LNCAP (cell line): ENCODE measurements around the gene TNS1.

Source experiments
- TF ChIP-seq, protein P1 (sequence below): fragments of 450-650 bp; IDR thresholded peaks from 2 replicates; pipeline ENCODE4 v1.5.1; 2017; ENCODE audit warnings: mild to moderate bottlenecking

Gene TNS1

DNA sequence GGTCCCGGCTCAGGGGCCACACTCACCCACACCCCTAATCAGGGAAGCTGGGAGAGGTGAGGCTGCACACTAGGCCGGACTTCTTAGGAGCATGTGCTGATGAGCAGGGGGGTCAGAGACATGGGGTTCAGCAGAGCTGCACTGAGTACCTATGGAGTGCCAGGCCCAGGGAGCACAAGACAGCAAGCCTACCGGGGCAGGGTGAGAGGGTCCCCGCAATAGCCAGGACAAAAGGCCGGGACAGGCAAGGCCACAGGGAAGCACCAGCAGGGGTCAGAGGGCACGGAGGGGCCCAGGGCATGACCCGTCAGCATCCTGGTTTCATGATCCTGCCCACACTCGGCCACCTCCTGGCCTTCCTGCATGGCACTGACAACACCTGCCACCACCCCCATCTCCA is 73.5 kb downstream of the TNS1 start:
- TF ChIP-seq, protein P1, sequence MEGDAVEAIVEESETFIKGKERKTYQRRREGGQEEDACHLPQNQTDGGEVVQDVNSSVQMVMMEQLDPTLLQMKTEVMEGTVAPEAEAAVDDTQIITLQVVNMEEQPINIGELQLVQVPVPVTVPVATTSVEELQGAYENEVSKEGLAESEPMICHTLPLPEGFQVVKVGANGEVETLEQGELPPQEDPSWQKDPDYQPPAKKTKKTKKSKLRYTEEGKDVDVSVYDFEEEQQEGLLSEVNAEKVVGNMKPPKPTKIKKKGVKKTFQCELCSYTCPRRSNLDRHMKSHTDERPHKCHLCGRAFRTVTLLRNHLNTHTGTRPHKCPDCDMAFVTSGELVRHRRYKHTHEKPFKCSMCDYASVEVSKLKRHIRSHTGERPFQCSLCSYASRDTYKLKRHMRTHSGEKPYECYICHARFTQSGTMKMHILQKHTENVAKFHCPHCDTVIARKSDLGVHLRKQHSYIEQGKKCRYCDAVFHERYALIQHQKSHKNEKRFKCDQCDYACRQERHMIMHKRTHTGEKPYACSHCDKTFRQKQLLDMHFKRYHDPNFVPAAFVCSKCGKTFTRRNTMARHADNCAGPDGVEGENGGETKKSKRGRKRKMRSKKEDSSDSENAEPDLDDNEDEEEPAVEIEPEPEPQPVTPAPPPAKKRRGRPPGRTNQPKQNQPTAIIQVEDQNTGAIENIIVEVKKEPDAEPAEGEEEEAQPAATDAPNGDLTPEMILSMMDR: no peak

DNA sequence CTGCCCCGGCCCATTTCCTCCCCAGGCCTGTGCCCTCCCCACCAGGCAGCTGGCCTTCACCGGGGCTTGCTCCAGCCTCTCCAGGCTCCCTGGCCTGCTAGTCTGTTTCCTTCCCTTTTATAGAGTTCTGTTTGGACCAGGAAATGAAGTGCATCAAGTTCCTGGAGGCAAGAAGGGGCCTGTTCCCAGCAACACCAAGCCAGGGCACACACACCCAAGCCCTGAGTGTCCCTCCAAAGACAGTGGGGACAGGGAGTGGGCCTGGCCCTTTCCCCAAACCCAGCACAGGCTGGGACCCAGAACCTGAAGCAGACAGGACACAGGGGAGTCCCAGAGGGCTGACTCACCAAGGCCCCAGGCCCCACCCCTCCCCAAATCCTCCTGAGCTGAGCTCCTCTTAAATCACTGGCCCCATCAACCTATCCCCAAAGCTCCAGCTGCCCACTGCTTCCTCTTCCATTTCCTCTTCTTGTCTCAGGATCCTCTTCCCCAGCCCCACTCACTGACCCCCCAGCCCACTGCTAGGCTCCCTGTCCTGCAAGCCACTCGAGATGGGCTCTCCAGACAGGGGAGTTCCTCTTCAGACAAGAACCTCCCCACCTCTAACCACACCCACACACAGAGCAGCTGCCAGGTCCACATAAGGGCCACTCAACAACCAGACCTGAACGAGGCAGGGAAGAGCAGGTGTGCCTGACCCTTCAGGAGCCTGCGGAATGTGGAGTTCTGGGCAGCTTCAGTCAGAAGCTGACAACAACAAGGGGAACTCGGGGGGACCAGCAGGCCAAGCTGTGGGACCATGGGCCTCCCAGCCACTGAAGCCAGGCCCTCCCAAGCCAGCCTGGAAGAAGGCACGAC is 74.2 kb downstream of the TNS1 start:
- TF ChIP-seq, protein P1: no peak

DNA sequence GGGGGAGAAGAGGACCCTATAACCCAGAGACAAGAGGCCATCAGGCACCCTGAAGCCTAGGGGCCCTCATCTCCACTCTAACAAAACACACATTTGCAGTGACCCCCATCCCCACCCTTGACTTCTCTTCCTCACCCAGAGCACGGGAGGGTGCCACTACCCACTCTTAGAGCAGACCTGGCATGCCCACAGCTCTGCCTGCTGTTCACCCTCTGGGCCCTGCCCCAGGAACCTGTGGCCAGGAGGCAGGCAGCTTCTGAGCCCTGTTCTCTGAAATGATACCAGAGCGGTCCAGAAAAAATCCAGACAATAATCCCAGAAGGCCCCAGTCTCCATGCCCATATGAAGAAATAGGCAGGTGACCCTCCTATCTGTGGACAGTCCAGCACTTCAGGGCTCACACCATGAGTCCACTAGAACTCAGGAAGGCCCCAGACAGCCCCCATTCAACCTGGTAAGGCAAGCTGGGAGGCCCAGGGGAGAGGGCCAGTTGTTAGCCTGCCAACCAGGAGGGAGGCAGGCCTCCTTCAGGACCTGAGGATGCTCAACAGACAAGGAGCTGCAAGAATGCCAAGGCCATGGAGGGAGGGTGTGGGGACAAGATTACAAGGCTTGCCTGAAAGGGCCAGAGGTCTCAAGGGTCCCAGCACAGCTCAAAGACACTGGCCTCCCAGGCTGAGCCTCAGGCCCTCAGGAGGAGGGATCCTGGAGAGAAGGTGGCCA is 75.0 kb downstream of the TNS1 start:
- TF ChIP-seq, protein P1: no peak

DNA sequence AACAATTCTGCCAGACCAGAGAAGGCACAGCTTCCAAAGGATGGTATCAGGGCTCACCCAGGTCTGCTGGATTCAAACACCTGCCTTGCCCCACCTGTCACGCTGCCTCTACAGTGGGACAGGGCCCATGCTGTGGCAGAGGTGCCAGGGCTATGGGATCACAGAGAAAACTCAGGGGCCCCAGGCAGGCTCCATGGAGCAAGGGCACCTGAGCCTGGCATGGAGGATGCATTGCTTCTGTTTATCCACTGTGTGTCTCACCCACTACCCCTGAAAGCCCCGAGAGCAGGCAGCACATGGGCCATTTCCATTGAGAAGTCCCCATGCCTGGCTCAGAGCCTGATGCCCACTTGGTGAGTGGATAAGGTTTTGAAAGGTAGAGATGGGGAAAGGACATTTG is 76.0 kb downstream of the TNS1 start:
- TF ChIP-seq, protein P1: no peak

DNA sequence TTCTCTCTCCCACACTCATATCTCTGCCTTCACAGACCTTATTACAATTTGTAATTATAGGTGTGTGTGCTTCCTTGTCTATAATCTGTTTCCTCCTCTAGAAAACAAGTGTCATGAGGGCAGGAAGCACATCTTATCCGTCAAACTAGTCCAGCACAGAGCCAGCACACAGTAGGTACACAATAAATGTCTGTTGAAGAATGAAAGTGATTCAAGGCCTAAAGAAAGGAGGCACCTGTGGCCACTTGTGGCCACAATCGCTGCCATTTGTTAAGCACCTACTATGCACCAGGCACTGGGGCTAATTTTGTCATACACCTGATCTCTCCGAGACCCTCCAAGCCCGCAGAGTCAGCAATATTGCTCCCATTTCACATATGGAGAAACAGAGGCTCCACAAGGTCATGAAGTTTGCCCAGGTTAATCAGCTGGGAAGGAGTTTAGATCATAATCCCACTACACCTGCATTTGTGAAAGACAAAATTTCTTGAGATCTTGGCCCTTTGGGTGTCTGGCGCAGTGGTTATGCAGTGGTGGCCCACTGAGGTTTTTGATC is 78.4 kb downstream of the TNS1 start:
- TF ChIP-seq, protein P1: no peak

DNA sequence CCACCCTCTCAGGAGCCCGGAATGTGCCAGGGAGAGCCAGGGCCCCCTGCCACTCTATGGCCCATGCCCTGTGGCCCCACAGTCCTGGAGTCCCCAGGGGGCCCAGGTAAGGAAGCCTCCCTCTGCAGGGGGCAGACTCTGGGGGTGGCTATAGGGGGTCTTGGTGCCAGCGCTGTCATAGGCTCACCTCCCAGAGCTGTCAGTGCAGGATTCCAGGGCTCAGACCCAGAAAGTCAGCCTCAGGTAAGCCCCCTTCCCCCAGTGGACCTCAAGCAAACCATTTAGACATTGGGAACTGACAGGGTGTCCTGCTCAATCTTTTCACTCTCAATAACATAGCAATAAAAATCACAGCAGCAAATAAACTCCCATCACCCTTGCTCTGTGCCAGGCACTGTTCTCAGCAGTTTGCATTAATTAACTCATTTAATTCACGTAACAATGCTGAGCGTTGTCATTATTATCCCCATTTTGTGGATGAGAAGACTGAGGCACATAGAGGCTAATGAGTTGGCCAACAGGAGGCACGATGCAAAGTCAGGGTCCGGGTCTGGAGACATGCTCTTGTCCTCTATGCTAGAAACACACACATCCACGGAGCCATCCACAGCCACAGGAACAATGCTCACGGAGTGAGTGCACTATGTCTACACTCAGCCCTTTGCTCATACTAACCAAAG is 79.6 kb downstream of the TNS1 start:
- TF ChIP-seq, protein P1: no peak
